ENCODE data around the gene CENPX. TPM values are rescaled to one million over a fixed set of nuclear protein-coding genes. Genes with fewer than 3 reads are reported as not detected.

The CENPX gene
- total and polyA plus RNA-seq, 2 of the 13 experiments (the other 11 are each of a cell fraction or from before 2014, with no cell fraction given), result 92.7 to 170 TPM

DNA sequence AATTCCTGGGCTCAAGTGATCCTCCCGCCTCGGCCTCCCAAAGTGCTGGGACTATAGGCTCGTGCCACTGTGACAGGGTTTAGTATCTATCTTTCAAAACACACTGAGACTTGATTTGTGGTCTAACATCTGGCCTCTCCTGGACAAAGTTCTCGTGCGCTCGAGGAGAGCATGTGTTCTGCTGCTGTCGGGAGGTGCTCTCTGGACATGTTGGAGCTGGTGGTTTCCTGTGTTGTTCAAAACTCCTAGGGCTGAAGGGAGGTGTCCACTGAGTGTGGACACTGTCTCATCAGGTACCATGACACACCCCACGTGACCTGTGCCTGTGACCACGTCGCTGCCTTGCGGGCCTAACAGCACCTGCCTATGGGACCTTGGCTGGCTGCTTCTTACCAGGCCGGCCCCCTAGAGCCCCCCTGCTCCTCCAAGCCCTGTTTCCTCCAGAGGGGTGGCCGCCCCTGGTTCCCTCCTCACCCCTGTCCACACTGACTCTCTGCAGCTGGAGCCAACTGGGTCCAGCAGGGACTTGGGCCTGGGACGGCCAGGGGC is 23.3 kb upstream of the CENPX start (continued):
- no peak for TF ChIP-seq TFE3 (CRISPR knock-in tag; IDR thresholded peaks at IDR 0.05)
- TF ChIP-seq STAT6 (CRISPR knock-in tag; IDR thresholded peaks at IDR 0.05; ENCODE audit: borderline replicate concordance), result no peak
- no peak for TF ChIP-seq ZNF235 (CRISPR knock-in tag; IDR thresholded peaks at IDR 0.05; ENCODE audit: borderline replicate concordance)
- TF ChIP-seq MBD4 (IDR thresholded peaks at IDR 0.05; ENCODE audit: borderline replicate concordance, low read length), result no peak
- TF ChIP-seq KLF15 (CRISPR knock-in tag; IDR thresholded peaks at IDR 0.05; ENCODE audit: borderline replicate concordance), result no peak
- TF ChIP-seq, protein P1, sequence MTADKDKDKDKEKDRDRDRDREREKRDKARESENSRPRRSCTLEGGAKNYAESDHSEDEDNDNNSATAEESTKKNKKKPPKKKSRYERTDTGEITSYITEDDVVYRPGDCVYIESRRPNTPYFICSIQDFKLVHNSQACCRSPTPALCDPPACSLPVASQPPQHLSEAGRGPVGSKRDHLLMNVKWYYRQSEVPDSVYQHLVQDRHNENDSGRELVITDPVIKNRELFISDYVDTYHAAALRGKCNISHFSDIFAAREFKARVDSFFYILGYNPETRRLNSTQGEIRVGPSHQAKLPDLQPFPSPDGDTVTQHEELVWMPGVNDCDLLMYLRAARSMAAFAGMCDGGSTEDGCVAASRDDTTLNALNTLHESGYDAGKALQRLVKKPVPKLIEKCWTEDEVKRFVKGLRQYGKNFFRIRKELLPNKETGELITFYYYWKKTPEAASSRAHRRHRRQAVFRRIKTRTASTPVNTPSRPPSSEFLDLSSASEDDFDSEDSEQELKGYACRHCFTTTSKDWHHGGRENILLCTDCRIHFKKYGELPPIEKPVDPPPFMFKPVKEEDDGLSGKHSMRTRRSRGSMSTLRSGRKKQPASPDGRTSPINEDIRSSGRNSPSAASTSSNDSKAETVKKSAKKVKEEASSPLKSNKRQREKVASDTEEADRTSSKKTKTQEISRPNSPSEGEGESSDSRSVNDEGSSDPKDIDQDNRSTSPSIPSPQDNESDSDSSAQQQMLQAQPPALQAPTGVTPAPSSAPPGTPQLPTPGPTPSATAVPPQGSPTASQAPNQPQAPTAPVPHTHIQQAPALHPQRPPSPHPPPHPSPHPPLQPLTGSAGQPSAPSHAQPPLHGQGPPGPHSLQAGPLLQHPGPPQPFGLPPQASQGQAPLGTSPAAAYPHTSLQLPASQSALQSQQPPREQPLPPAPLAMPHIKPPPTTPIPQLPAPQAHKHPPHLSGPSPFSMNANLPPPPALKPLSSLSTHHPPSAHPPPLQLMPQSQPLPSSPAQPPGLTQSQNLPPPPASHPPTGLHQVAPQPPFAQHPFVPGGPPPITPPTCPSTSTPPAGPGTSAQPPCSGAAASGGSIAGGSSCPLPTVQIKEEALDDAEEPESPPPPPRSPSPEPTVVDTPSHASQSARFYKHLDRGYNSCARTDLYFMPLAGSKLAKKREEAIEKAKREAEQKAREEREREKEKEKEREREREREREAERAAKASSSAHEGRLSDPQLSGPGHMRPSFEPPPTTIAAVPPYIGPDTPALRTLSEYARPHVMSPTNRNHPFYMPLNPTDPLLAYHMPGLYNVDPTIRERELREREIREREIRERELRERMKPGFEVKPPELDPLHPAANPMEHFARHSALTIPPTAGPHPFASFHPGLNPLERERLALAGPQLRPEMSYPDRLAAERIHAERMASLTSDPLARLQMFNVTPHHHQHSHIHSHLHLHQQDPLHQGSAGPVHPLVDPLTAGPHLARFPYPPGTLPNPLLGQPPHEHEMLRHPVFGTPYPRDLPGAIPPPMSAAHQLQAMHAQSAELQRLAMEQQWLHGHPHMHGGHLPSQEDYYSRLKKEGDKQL (CRISPR knock-in tag; IDR thresholded peaks at IDR 0.05; ENCODE audit: low read depth), result no peak
- no peak for TF ChIP-seq JDP2 (CRISPR knock-in tag; IDR thresholded peaks at IDR 0.05; ENCODE audit: borderline replicate concordance)
- TF ChIP-seq ZNF251 (CRISPR knock-in tag; IDR thresholded peaks at IDR 0.05), result no peak
- no peak for TF ChIP-seq ZNF556 (CRISPR knock-in tag; IDR thresholded peaks at IDR 0.05; ENCODE audit: borderline replicate concordance)

Data from HepG2 (cell line).